Retinal pigment epithelial cell (primary cell): Measurements from ENCODE around the gene ECHDC1.

Experiments
- DNase-seq: peaks from one replicate; pipeline ENCODE4 v3.0.0-alpha.2; 2010; ENCODE audit warnings: low read depth
- H3K4me3 ChIP-seq: 2 replicates; pipeline ENCODE4 v1.5.1; 2011; ENCODE audit warnings: mild to moderate bottlenecking, low read length, control low read depth, moderate library complexity
- CTCF ChIP-seq: conservative IDR thresholded peaks from 2 replicates; pipeline ENCODE4 v1.5.1; 2011; ENCODE audit warnings: low read depth, low read length, control low read depth, inconsistent platforms

ECHDC1 gene

GRCh38 chr6:127299522-127300240 lies 43.7 kb downstream of the ECHDC1 start:
- no peak for DNase-seq
- TF ChIP-seq CTCF = no peak
- no peak overlapping the region for H3K4me3 ChIP-seq

GRCh38 chr6:127298475-127298874 lies 44.9 kb downstream of the ECHDC1 start:
- no peak overlapping the region for H3K4me3 ChIP-seq
- DNase-seq = no peak
- TF ChIP-seq CTCF = no peak

DNA sequence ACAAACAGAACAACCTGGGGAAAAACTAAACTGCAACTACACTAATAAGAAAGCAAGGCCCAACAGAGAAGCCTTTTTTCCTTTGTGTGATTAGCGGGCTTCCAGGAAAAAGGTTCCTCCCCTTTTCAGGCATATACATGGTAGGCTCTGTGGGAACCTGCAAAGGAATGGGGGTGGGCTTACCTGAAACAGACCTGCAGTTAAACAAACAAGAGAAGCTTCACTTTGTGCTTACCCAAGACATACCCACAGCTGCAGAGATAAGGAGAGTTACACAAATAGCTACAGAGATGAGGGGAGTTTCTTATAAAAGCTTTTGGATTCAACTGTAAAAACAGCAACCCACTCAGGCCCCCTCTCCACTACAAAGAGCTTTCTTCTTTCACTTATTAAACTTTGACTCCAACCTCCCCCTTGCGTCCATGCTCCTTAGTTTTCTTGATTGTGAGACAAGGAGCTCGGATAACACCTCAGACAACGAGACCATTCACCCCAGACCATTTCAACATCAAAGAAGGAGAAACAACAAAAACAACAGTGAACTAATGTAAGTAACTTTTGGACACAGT lies 45.8 kb downstream of the ECHDC1 start:
- no peak for TF ChIP-seq CTCF
- H3K4me3 ChIP-seq = no peak overlapping the region
- no peak for DNase-seq

- no peak for TF ChIP-seq CTCF
- no peak overlapping the region for H3K4me3 ChIP-seq
- DNase-seq = no peak
These were observed 51.9 kb downstream of the ECHDC1 start for GRCh38 chr6:127291495-127291894.

DNA sequence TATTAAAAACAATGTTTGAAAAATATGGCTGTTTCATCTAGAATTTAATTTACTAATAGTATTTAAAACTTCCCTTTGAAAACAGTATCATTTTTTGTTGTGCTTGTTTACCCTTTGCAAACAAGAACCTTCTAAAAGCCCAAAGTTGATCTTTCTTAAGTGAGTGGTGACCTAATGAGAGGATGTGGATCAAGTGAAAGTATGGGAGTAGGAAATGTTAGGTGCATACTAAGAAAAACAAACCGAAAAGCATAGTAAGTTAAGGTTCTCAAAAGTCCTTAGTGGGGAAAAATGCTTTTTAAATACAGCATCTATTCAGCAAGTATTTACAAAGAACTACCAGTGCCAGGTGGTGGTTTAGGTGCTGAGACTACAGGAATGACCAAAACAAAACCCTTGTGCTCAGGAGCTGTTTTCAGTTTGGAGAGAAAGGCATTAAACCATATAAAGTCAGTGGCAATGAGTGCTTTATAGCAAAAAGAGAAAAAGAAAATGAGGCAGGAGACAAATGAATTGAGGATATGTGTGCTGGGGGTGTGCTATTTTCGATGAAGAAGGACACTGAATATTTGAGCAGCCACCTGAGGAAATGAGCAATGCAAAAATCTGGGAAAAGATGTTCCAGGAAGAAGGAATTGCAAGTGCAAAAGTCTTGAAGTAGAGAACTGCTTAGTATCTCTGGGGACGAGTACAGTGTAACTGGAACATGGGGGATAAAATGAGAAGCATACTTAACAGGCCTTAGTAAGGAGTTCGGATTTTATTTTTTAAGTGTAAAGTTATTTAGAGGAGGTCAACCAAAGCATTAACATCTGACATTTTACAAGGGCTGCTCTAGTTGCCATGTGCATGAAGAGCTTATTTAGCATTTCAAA lies 52.8 kb downstream of the ECHDC1 start:
- H3K4me3 ChIP-seq = no peak overlapping the region
- no peak for DNase-seq
- no peak for TF ChIP-seq CTCF

- TF ChIP-seq CTCF = no peak
These were observed 53.5 kb downstream of the ECHDC1 start for GRCh38 chr6:127289934-127290333.

GRCh38 chr6:127288705-127289104 lies 54.7 kb downstream of the ECHDC1 start:
- no peak for DNase-seq
- H3K4me3 ChIP-seq = no peak overlapping the region
- no peak for TF ChIP-seq CTCF

More at GRCh38 chr6:127289934-127290333, 53.5 kb downstream of the ECHDC1 start:
- H3K4me3 ChIP-seq = no peak overlapping the region
- DNase-seq = no peak
